GM19397 (cell line): ENCODE measurements around the gene SULT1C2.
"Not testable (repeated sequence)": the region's sequence is repeated elsewhere in the genome, so short reads cannot be mapped to it uniquely, and the experiment has no call there.

Experiments
- ATAC-seq: cut with Tn5 transposase; IDR thresholded peaks from one replicate; pipeline ENCODE4 v1.9.1; 2021; ENCODE audit warnings: mild to moderate bottlenecking, moderate library complexity; ENCODE audit not compliant: unreplicated experiment

The SULT1C2 gene

DNA sequence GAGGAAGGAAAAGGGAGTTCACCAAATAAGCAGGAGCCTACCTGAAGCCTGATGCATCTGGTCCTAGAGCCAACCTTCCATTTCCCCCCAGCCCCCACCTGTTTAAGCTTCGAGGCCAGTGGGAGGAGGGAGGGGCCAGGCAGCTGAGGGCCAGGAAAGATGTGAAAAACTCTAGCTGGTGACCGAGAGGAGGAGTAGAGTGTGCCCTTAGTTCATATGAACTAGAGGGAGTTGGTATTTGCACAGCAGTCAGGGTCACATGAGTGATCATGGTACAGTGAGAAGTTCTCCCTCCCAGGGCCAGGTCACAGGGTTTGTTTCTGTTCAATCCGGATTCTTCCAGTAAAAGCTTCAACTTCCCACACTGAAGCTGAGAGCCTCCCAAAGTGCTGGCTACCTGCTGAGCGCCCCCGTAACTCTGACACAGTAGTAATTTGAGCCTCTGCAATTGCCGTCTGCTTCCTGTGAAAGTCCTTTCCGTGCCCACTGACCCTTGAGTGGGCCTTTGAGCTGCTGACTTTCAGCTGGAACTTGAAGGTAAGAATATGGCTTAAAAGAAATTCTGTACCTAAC, at the start of gene SULT1C2:
TSS of gene SULT1C2 (plus strand) at position 362 of the 573 bp plus-strand sequence. CDS start 4,773 bp downstream, outside the sequence.
- ATAC-seq = no peak

DNA sequence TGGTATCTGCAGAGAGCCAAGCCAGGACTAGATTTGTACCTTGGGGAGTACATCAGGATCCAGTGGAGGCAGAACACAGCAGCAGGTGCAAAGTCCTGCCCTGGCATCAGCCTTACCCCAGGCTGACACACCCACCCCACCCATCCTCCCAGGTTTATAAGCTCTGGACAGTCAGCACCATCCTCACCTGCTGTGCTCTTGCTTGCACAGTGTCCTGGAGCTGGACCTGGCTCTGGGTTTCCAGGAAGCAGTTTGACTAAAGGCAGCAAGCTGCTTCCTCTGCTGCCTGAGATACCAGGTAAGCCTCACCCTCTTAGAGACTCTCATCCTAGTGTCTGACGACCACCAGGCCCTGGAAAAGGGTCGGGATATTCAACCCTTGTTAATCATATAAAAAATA, 48.9 kb upstream of the SULT1C2 start, which contains the start of gene SULT1C3:
TSS of gene SULT1C3 (plus strand) at position 183 of the 400 bp plus-strand sequence. CDS start 7,227 bp downstream, outside the sequence.
- no peak for ATAC-seq

DNA sequence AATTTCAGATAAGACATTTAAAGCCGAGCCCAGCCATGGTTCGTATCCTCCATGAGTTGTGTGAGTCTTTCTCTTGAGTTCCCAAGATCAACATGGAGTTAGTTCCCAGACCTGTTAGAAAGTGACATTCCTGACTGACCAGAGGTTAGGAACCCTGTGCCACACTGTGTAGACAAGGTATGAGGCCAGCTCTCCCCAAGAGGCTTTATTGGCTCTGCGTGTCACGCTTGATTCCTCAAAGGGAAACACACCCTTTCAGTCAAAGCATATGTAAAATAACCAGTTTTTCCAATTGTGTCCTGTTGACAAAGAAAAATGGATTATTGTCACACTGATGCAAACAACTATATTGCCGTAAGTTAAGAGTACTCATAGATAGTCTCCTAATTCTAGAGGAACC, 47.7 kb upstream of the SULT1C2 start:
- ATAC-seq = no peak

DNA sequence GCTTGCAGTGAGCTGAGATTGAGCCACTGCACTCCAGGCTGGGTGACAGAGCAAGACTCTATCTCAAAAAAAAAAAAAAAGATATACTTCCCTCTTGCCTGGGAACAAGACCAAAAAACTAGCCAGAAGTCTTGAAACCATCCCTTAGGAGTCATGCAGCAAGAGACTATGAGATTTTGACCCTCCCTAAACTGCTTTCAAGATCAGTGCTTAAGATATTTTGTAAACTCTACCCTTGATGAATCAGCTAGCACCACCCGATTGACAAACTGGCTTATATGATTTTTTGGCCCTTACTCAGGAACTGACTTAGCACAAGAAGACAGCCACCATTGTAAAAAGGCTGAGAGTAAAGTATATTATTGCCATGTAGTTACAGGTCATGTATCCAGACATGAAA, 45.1 kb upstream of the SULT1C2 start:
- no peak for ATAC-seq

DNA sequence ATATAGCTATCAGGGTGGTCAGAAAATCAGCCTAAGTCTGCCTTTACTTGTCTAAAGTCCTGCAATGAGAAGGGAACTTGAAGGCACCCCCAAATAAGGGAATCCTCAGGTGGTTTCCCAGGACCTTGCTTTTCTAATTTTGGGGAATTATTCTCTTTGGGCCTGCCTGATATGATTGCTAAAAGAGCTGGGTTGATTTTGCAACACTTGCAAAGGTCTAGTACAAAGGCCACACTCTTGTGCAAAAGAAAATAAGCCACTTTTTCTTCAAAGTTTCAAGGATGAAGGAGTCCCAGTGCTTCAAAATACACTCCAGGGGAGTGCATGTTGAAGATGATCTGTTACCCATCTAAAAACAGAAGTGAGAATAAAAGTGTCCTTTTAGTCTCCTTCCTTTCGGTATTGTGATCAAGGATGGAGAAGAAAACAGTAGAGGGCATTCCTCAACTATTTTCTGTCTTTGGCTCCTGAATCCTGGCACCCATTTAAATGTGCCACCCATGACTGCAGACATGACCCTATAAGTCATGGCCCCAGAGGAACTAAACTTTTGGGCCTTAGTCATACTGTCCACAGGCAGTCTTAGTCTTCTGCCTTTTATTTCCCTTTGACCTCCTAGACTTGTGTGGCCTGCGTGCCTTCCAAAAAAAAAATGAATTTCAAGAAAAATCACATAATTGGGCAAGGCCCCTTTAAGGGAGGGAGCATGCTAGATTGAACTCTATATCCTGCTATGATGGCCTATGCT, 43.9 kb upstream of the SULT1C2 start:
- ATAC-seq = no peak

DNA sequence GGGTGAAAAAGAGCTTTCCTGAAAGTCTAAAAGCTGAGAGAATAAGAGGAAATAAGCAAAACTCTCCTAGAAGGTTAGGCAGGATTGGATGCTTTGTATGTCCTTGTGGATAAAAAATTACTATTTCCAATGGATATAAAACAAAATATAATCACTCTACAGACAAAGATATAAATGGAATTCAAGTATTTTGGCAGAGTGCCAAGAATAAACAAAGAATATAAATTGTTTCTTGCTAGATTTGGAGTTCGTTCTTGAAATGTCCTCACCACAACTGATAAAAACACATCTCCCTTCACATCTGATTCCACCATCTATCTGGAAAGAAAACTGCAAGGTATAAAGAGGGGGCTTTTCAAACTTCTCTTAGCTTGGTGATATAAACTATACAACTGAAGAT, 35.6 kb upstream of the SULT1C2 start:
- no peak for ATAC-seq

DNA sequence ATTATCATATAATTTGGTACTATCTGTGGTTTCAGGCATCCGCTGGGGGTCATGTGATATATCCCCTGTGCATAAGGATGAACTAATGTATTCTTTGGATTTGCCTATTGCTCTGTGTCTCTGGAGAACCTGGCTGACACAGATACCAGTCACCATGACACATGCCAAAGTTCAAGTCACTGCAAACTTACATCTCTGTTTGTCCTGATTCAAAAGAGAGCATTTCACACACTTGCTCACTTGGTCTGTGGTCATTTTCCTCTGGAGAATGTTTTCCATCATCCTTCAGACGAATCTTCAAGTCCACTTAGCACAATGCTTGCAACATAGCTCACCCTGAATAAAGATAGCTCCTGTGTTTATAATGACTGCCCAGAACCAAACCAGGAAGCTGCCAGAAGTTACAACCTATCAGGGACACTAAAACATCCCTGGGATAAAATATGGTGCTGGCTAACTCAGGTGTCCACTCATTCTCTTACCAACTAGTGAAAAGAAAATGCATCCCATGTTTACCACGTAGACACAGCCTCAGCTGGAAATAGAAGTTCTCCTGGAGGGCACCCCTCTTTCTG, 30.9 kb upstream of the SULT1C2 start:
- no peak for ATAC-seq

DNA sequence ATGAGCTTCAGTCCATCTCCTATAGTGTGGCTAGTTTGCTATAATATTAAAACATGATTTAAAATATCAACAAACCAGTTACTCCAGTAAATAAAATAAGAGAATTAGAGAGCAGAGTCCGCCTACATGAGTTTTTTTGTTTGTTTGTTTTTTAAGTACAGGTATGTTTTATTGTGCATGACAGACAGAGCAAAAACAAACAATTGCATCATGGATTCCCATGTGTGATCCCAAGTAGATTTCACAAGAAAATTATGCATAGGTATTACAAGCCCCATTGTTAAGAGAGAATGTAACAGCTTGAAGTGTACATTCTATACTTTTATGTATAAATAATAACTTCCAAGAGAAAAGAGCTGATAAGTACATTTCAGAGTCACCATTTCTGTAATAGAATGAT, 27.9 kb upstream of the SULT1C2 start:
- no peak for ATAC-seq

DNA sequence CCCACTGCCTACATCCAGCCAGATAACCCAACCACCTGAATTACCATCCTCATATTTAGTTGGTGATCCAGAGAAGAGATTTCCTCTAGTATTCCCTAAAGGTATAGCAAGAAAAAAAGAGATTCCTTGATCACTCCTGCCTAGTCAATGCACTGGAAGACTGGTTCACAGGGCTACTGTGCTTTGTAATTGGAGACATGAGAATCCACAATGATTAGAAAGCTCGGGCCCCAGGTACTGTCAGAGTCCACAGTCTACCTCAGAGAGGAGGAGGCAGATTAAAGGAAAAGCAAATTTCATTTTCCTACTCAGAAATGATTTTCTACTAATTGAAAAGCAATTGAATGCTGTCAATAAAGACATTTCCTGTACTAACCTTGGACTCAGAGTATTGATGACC, 26.7 kb upstream of the SULT1C2 start:
- no peak for ATAC-seq

DNA sequence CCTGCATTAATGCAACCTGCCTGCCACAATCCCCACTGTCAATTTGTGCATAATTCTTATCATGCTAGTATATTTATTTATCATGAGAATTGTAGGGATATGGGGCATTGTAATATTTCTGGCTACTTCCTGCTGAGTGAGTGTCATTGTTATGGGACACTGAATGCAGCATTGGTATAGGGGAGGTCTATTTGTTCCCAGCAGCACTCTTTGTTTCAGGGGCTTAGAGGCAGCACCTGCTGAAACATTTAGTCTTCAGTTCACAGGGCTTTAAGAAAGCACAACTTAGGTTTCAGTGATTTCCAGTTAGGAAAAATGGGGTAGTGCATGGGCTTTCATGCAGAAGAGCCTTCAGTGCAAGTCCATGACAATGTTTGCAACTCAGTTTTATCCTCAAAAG, 25.3 kb upstream of the SULT1C2 start:
- no peak for ATAC-seq

DNA sequence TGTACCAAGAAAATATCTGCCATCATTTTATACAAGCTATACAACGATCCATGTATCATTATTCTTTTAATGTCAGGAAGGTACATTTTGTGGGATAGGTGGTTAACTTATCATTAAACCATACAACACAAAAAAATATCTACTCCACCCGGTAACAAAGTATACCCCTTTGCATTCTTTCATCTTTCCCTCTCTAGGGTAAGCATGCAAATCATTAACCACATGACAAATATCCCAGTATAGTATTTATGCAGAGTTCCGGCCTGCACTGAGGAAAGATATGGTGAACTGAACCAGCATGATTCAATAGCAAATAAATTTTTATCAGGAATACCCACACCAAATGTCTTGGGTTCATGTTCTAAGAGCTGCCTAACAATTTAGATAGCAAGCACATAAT, 22.5 kb upstream of the SULT1C2 start:
- no peak for ATAC-seq

DNA sequence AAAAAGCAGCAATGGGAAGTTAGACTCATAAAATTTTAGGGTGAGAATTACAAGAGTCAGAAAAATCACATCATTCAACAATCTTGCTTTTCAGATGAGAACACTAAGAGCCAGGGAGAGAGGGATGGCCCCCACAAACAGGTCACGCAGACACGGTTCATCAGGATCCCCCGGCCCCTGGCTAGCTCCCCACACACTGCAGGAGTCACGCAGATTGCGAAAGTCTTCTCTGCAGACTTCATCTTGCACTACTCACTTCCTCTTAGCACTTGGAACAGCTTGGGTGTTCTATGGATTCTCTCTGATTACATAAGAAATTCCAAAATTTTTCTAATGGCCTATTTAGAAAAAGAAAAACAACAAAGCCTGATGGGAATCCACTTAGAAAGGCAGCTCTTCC, 21.6 kb upstream of the SULT1C2 start:
- no peak for ATAC-seq

DNA sequence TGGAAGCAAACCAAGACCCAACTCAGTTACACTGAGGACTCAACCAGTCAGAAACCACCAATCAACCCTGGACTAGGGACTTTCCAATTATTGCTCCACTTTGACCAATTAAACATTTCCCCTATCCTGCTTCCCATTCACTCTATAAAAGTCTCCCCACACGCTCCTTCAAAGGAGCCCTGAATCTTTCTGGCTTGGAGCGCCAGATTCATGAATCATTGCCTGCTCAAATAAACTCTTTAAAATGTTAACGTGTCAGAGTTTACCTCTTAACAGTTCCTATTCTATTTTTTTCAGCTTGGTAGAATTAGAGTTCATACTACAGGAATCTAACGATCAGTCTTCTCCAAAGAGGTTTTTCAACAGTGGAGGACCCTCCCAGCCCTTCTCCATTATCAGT, 20.7 kb upstream of the SULT1C2 start:
- ATAC-seq = no peak

DNA sequence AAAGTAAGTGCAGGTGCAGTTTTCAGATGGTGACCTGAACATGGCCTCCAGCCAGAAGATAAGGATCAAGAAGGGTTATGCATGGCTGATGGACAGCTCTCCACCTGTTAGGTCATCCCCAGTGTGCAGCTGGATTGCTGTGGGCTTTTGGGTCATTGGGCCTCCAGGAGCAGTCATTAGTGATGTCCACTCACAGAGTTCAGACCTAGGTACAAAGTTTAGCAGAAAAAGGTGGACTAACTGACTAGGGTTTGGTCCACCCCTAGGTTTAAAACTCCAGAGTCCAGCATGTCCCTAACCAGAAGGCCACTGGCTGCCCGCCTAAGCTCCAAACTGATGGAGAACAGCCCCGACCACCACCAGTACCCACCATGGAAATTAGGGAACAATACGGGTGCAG, 18.3 kb upstream of the SULT1C2 start:
- no peak for ATAC-seq

DNA sequence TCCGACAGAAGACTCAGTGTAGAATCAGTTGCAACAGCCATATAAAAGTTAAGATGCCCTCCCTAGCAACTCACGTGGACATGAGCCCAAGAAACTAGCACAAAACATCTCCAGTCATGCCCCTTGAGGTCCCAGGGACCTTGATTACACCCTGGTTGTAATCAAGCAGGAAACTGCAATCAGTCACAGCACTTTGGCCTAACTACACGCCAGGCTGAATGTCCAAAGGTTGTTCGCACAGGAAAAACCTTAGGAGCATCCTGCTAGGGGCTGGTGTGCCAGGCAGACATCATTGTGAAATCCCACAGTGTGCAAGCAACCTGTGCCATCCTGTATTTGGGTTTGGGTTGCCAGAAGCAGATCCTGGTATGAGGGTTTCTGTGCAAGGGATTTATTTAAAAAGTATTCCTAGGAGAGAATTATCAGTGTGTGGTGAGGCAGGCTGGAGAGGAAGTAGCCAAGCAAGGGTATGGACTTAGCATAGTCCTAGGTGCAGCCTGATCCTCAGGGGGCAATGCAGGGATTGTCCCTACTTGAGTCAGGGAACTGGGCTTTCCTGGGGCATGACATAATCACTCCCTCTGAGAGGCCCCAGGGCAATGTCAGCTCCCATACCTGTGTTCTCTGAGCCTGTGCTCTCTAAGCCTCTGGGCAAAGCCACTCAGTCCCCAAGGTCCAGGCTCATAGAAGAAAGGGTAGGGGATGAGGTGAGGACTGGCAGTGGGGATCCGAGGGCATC, 17.8 kb upstream of the SULT1C2 start:
- ATAC-seq = no peak

DNA sequence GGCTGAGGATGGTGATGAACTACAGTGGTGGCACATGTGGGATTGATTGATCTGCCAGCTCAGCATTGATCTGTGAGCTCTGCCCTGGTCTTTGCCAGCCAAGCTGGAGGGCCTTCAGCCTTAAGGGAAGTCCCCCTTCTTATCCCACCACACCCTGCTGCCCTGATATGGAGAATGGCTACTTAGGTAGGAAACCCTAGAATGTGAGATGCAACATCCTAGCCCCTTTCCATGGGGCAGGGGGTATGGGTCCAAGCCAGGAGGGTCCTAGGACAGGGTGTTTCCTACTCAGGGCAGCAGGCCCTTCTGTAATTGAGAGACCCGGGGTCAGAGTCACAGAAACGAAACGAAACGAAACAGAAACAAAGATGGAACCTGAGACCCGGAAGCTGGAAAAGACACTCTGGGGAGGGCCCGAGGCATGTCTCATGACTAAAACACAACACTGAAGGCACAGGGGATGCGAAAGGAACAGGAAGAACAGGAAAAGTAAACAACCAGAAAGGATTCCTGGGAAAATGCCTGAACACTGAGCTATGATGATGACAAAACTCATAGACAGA, 16.9 kb upstream of the SULT1C2 start:
- no peak for ATAC-seq

DNA sequence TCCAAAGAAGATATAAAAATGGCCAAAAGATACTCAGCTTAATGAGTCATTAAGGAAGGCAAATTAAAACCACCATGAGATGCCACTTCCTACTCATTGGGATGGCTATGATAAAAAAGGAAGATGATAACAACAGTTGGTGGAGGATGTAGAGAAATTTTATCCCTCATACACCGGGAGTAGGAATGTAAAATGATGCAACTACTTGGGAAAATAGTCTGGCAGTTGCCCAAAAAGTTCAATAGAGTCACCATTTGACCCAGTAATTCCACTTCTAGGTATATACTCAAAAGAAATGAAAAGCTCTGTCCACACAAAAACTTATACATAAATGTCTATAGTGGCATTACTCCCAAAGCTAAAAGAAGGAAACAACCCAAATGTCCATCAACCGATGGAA, 10.1 kb upstream of the SULT1C2 start:
- no peak for ATAC-seq

DNA sequence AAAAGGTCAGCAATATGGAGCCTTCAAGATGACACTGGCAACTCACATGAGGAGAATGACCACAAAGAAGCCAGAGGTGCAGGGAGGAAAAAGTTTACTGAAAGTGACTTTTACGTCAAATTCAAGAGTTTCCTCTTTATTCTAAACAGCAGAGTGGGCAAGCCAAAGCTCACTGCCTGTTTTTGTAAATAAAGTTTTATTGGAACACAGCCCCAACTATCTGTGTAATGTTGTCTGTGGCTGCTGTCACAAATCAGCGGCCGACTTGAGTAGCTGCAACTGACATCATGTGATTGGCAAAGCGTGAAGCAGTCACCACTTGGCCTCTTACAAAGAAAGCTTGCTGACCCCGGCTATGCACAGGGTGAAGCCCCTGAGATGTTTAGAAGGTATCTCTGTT, 9.2 kb upstream of the SULT1C2 start:
- ATAC-seq = no peak

DNA sequence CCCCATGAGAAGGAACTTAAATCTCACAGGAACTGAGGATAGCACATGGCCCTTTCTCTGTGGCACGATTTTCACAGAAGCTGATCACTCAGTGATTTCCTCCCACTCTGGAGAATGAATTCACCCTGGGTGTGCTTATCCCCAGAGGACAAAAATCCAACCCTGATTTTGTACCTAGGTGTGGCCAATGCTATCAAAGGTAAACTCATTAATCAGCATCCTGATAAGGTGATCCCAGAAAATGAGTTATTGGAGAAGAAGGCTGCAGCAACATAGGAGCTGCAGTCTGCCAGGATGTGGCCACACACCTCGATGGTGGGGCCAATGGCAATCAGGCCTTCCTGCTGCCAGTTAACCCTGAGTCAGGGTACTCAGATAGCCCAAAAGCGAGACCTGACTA, 8.2 kb upstream of the SULT1C2 start:
- ATAC-seq = no peak

DNA sequence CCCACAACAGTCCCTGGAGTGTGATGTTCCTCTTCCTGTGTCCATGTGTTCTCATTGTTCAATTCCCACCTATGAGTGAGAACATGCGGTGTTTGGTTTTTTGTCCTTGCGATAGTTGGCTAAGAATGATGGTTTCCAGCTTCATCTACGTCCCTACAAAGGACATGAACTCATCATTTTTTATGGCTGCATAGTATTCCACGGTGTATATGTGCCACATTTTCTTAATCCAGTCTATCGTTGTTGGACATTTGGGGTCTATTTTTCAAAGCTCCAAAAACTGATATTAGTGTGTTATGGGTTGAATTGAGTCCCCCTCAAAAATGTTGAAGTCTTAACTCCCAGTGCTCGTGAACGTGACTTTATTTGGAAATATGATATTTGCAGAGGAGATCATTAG, 4.1 kb upstream of the SULT1C2 start:
- ATAC-seq = not testable (repeated sequence)

DNA sequence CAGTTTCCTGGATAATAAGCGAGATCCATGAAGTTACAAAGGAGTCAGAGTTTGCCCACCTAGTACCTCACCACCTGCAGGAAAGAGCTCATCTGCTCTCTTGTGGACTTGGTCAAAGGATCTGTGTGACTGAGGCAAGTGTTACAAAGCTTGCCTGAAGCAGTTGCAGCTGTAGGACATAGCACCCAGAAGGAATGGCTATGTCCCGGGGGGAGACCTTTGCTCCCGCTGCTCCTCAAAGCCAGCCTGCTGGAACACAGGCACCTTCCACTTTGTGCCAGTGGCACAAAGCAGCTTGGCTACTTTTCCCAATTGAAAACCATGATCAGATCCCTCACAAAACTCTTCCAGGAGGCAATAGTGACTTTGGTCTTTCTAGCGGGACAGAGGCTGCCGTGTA, 3.1 kb upstream of the SULT1C2 start:
- no peak for ATAC-seq
